HG03520 (cell line): ENCODE measurements around the gene MCC.
A peak's percentile ranks its signal among the peaks of the same experiment; 100 is the strongest.
"Not testable (repeated sequence)": the region's sequence is repeated elsewhere in the genome, so short reads cannot be mapped to it uniquely, and the experiment has no call there.

Experiments used
- ATAC-seq: cut with Tn5 transposase; IDR thresholded peaks from one replicate; pipeline ENCODE4 v1.9.1; 2021; ENCODE audit warnings: mild to moderate bottlenecking, moderate library complexity; ENCODE audit not compliant: unreplicated experiment

Gene MCC

GRCh38 chr5:113427871-113428574, 60.2 kb downstream of the MCC start:
- no peak for ATAC-seq

DNA sequence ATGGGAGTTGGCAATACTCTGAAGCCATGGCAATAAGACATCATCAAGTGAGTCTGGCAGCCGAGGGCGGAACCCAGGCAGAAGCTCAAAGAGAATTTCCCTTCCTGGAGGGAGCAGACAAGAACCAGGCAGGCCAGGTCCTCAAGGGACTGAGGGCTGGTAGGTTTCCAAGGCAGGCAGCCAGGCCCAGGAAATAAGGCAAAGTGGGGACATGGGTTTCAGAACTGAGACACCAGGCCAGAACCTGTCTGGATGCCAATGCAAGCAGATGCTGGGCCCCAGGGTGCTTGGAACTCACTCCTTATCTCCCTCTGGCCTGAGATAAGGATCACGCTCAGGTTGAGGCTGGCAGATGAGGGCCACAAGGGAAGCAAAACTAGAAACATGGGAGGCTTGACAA, 62.3 kb downstream of the MCC start:
- ATAC-seq, result no peak

DNA sequence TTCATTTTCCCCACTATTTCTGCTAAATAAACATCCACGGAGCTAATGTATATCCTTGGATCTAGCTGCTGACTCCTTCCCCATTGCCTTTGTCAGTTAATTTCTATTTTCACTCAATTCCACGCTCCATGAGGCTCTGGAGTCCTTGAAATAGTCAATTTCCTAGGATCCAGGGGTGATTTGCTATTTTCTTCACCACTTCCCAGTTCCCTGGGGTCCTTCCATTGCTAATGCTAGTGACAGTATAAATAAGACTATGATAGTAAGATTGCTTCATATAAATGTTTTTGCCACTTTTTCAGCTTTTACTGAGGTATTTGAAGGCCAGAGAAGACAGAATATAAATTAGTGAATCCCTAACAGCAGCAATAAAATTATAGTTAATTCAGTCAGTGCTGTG, 66.6 kb downstream of the MCC start:
- no peak for ATAC-seq

GRCh38 chr5:113405530-113405929, 82.7 kb downstream of the MCC start:
- no peak for ATAC-seq

GRCh38 chr5:113404269-113404668, 84.0 kb downstream of the MCC start:
- ATAC-seq, result no peak

GRCh38 chr5:113397986-113398385, 90.3 kb downstream of the MCC start:
- ATAC-seq, result not testable (repeated sequence)

GRCh38 chr5:113397046-113397445, 91.2 kb downstream of the MCC start:
- no peak for ATAC-seq

- no peak for ATAC-seq
These were observed 93.6 kb downstream of the MCC start for GRCh38 chr5:113394658-113395057.

DNA sequence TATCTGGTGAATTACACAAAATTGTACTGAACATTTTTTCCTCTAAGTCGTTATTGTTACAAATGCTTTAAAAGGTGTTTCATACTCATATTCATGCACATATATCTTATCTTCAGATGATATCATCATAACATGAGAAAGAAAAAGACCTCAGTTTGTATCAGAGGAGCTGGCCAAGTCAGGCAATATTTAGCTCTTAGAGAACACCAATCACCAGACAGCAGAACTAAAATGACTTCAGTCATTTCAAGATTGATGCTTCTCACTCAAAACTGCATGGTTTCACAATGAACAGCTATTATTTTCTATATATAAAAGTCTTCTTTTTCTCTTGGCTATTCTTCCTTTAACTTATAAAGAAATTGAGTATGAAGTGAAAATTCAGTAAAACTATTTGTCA, 98.0 kb downstream of the MCC start:
- ATAC-seq, result peak; percentile 66

GRCh38 chr5:113389116-113389515, 99.1 kb downstream of the MCC start:
- no peak for ATAC-seq

GRCh38 chr5:113387844-113388243, 100.4 kb downstream of the MCC start:
- no peak for ATAC-seq

DNA sequence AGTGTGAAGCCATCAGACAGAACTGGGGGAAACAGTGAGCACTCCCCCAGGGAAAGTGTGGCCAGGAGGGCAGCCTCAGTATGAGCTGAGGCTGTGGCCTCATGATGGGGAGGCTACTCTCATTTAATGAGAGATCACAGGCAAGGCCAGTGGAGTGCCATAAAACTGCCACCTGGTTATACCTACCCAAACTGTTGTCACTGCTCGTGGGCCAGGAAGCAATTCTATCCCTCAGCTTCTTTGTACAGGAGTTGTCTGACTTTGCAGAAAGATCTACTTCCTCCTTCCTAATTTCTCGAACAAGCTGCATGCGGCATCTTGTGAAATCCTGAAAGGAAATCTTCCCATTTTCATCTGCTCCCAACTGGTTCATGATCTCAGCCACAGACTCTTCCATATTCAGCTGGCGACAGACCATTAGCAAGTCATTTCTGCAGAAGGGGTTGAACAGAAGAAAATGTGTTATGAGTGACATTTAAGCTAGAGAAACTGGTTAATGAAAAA, 103.4 kb downstream of the MCC start:
- no peak for ATAC-seq

DNA sequence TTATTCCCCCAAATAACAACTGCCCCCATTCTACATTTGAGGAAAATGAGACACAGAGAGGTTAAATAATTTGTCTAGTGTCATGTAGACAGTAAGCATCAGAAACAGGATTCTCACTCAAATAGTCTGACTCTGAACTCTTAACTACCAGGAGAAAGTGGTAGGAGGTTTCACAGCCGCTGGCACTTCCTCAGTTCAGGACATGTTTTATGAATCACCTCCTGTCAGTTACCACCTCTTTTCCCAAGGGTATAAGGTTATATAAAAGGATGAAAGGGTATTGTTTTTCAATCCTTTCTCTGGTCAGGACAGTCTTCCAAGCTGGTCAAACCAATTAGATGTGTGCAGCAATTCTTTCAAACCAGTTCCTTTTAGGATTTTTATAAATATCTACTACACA, 105.5 kb downstream of the MCC start:
- no peak for ATAC-seq

GRCh38 chr5:113381791-113382190, 106.5 kb downstream of the MCC start:
- no peak for ATAC-seq

DNA sequence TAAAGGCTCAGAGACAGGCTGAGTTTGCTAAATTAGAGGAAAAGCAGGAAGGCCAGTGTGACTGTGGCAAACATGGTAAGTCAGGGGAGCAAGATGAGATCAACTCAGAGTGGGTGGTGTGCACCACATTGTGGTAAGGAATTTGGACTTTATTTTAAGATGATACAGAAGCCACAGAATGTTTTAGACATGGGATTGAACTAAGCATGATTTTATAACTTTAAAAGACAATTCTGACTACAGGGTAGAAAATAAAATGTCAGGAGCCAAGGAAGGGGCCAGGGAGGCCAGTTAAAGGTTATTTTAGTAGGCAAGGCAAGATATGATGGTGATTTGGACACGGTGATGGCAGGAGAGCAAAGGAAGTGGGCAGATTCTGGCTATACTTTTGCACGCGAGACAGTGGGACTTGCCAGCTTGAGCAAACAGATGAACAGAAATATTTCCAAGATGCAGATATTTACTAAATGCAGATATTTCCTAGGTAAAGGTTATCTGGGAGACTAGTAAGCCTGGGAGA, 107.4 kb downstream of the MCC start:
- no peak for ATAC-seq

DNA sequence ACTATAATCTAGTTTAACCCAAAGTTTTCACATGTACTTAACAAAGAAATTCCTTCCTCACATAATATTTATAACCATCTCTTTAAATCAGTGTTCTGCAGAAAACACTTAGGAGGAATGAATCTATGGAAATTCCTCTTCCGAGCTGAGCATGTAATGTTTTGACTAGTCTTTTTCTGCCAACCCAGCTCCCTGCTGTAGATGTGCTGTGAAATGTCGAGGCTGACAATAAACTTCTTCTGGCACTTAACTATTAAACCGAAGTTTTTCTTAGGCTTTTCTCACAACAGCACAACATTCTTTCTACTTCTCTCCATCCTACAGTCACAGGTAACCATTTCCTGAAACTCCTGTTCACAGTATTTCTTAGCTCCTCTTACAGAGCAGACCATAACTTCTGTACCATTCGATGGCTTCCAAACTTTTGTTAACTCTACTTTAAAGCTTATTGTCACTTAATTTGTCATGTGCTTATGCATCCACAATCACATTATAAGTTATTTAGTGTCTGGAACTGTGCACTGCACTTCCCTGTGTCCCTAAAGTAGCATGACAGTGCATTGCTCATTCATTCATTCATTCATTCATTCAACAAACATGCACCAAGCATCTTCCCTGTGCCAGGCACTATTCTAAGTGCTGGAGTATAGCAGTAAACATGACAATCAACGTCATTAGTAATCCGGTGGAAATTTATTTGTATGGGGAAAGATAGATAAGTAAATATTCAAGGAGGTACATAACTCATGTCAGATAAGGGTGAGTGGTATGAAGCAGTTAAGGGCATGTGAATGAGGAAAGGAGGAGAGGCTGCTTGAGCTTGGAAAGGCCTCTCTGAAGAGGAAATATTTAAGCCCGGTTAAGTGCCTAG, 108.1 kb downstream of the MCC start:
- no peak for ATAC-seq

DNA sequence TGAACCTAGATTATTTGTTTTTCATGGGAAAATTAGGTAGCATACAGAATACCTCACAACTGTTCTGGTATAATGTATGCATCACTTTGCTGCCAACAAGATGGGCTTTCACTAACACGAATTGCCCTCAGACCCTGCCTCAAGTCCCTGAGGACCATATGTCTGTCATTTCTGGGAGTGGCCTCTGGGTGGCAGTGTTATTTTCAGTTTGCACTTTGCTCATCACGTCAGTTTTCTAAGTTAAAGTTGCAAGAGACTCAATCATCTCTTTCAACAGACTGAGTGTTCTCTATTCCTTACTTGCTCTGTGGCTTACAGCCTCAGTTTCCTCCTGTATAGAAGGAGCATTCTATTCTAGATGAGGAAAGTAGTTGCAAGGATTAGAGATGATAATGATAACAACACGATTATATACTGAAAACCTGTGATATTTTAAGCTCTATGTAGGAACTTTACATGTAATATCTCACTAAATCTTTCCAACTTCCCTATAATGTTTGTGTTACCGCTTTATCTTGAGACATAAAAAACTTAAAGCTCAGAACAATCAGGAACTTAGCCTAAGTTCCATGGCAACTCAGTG, 109.2 kb downstream of the MCC start:
- ATAC-seq, result peak; percentile 77

- ATAC-seq, result no peak
These were observed 109.7 kb downstream of the MCC start for GRCh38 chr5:113378514-113378913.

GRCh38 chr5:113378081-113378480, 110.2 kb downstream of the MCC start:
- ATAC-seq, result no peak

- ATAC-seq, result no peak
These were observed 111.6 kb downstream of the MCC start for GRCh38 chr5:113376640-113377039.

DNA sequence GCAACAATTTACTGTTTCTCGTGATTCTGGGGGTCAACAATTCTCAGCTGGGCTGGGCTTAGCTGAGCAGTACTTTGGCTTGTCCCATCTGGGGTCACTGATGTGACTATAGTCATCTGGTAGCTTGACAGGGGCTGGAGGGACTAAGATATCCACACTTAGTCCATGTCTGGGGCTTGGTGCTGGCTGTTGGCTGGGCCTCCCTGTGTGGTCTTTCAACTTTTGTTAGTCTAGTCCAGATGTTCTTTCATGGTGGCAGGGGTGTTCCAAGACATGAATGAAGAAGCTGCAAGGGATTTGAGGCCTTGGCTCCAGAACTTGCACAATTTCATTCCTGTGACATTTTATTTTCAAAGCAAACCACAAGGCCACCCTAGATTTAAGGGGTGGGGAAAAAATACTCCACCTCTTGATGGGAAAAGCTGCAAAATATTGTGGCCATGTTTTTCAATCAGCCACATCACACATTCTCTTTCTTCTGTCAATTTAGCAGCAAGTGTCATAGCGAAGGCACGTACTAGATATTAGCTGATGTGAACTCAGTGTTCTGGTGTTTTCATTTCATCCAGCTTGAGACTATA, 112.7 kb downstream of the MCC start:
- ATAC-seq, result no peak
